DOHH2 (cell line): Measurements from ENCODE around the gene BRMS1.

ENCODE experiments used
- CTCF ChIP-seq: fragments of 200-600 bp; sonication (generic); IDR thresholded peaks from one replicate; pipeline ENCODE4 v1.5.1; 2014; ENCODE audit warnings: antibody characterized with exemption, mild to moderate bottlenecking, low read depth, low read length; ENCODE audit not compliant: poor library complexity, severe bottlenecking
- EZH2phosphoT487 ChIP-seq: fragments of 200-600 bp; sonication (generic); IDR thresholded peaks from 2 replicates; pipeline ENCODE4 v1.6.1; 2017; ENCODE audit warnings: borderline replicate concordance, mild to moderate bottlenecking, antibody characterized with exemption, low read length, moderate library complexity, mixed read lengths

GRCh38 chr11:66334605-66335442, 10.1 kb downstream of the BRMS1 start:
- TF ChIP-seq EZH2phosphoT487 (no peak), CTCF (no peak)
